ENCODE results near the gene LPIN1. TPM values are rescaled to one million over a fixed set of nuclear protein-coding genes. Genes with fewer than 3 reads are reported as not detected.

Gene LPIN1
- total RNA-seq, 1 donor from 2014 or later, result 43.0 TPM

DNA sequence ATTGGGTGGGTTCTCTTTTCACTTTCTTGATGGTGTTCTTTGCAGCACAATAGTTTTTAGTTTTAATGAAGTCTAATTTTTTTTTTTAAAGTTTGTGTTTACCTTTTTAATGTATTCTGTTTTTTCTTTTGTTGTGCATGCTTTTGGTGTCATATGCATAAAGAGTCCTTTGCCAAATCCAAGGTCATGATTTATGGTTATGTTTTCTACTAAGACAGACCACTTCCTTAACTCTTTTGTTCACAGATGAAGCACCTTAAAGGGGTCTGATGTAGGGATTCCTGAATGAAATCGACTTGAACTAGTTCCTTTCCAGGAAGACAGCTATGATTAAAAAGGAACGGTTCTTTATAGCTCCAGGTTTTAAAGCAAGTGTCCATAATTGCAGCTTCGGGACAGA, 23.1 kb downstream of the LPIN1 start:
- intact Hi-C loops (cut with micrococcal nuclease), result no loop called here
- DNase-seq, result no peak
- Histone ChIP-seq H3K4me3 (no peak overlapping the region), H3K9me3 (replicated peaks) (no peaks in the 10 kb centered on the region), H3K4me1 (peaks cover 29% of the 10 kb centered on the region), H3K27ac (replicated peaks) (no peak overlapping the region), H3K36me3 (peaks cover 85% of the 10 kb centered on the region), H3K27me3 (ENCODE audit: low read depth) (no peaks in the 10 kb centered on the region)
- TF ChIP-seq, protein P1, sequence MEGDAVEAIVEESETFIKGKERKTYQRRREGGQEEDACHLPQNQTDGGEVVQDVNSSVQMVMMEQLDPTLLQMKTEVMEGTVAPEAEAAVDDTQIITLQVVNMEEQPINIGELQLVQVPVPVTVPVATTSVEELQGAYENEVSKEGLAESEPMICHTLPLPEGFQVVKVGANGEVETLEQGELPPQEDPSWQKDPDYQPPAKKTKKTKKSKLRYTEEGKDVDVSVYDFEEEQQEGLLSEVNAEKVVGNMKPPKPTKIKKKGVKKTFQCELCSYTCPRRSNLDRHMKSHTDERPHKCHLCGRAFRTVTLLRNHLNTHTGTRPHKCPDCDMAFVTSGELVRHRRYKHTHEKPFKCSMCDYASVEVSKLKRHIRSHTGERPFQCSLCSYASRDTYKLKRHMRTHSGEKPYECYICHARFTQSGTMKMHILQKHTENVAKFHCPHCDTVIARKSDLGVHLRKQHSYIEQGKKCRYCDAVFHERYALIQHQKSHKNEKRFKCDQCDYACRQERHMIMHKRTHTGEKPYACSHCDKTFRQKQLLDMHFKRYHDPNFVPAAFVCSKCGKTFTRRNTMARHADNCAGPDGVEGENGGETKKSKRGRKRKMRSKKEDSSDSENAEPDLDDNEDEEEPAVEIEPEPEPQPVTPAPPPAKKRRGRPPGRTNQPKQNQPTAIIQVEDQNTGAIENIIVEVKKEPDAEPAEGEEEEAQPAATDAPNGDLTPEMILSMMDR (IDR thresholded peaks at IDR 0.05; ENCODE audit: borderline replicate concordance), result no peak

DNA sequence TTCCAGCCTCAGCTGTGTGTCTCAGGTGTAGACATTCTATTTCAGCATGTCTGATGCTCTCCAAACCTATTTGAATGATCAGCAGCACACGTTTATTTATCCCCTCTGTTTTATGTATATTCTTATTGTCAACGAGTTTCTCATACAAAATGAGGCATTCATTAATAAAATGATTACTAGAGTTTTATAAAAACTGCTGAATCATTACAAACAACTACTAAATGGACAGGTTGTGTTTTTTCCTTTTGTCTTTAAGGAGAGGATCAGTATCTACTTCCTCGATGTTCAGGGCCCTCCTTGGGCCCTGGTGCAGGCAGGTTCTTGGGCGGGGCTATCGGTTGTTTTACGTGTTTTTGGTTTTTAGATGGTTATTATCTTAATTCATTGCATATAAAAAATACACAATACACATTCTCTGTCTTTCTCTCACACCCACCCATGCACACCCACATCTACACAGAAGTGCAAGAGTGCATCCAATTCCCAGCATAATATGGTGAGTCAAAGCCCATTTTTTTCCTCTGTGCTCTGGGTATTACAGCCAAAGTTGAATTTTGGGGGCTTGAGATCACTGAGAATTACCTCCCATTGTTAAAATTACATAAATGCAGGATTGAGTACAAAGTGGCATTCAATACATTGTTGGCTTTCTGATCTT, 24.2 kb downstream of the LPIN1 start:
- TF ChIP-seq, protein P1 (IDR thresholded peaks at IDR 0.05; ENCODE audit: borderline replicate concordance), result no peak
- DNase-seq, result no peak
- intact Hi-C loops (cut with micrococcal nuclease), result no loop called here
- H3K27ac ChIP-seq (replicated peaks), result no peak overlapping the region
- H3K27me3 ChIP-seq (ENCODE audit: low read depth), result no peaks in the 10 kb centered on the region
- no peak overlapping the region for H3K4me3 ChIP-seq
- H3K4me1 ChIP-seq, result peaks cover 26% of the 10 kb centered on the region
- H3K9me3 ChIP-seq (replicated peaks), result no peaks in the 10 kb centered on the region
- peaks cover 88% of the 10 kb centered on the region for H3K36me3 ChIP-seq

DNA sequence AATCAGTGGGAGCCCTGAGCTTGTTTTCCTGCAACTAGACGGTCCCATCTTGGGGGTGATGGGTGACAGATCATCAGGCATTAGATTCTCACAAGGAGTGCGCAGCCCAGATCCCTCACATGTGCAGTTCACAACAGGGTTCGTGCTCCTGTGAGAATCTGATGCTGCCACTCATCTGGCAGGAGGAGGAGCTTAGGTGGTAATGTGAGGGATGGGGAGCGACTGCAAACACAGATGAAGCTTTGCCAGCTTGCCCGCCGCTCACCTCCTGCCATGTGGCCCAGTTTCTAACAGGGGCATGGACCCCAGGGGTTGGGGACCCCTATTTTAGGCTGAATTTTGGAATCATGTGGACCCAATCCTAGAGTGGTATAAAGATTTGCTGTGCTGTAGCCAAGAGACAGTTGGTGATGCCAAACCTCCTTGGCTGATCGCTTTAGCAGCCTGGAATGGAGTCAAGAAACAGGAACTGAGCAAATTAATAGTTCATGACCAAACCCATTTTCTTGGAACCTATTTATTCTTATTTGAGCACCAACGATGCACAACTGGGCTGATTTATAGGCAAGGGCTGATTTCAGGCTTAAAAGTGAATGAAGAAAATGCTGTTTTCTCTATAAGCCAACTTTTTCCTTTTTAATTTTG, 25.7 kb downstream of the LPIN1 start:
- H3K27ac ChIP-seq (replicated peaks), result no peak overlapping the region
- peaks cover 25% of the 10 kb centered on the region for H3K4me1 ChIP-seq
- DNase-seq, result no peak
- no peaks in the 10 kb centered on the region for H3K27me3 ChIP-seq (ENCODE audit: low read depth)
- H3K9me3 ChIP-seq (replicated peaks), result no peaks in the 10 kb centered on the region
- peaks cover 84% of the 10 kb centered on the region for H3K36me3 ChIP-seq
- no peak overlapping the region for H3K4me3 ChIP-seq
- intact Hi-C loops (cut with micrococcal nuclease), result no loop called here
- TF ChIP-seq, protein P1 (IDR thresholded peaks at IDR 0.05; ENCODE audit: borderline replicate concordance), result no peak

DNA sequence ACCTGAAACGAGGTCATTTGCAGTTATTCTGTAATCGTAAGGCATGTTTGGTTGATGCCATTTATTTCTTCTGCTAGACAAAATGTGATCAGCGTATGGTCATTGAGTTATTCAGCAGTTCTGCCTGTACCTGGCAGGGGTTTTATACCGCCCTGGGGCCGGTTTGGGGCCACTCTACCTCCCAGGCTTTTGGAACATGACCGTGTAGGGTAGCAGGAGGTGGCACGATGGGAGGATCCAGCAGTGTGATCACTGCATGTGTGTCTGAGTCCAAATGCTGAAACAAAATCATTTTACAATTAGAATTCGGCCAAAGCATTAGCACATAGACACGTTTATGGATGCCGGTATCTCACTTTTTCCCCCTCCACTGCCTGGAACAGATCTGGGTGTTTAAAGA, 26.7 kb downstream of the LPIN1 start:
- Histone ChIP-seq H3K27ac (replicated peaks) (no peak overlapping the region), H3K4me1 (peaks cover 27% of the 10 kb centered on the region), H3K36me3 (peaks cover 81% of the 10 kb centered on the region), H3K4me3 (no peak overlapping the region), H3K9me3 (replicated peaks) (no peaks in the 10 kb centered on the region), H3K27me3 (ENCODE audit: low read depth) (no peaks in the 10 kb centered on the region)
- TF ChIP-seq, protein P1 (IDR thresholded peaks at IDR 0.05; ENCODE audit: borderline replicate concordance), result no peak
- no peak for DNase-seq
- intact Hi-C loops (cut with micrococcal nuclease), result no loop called here

DNA sequence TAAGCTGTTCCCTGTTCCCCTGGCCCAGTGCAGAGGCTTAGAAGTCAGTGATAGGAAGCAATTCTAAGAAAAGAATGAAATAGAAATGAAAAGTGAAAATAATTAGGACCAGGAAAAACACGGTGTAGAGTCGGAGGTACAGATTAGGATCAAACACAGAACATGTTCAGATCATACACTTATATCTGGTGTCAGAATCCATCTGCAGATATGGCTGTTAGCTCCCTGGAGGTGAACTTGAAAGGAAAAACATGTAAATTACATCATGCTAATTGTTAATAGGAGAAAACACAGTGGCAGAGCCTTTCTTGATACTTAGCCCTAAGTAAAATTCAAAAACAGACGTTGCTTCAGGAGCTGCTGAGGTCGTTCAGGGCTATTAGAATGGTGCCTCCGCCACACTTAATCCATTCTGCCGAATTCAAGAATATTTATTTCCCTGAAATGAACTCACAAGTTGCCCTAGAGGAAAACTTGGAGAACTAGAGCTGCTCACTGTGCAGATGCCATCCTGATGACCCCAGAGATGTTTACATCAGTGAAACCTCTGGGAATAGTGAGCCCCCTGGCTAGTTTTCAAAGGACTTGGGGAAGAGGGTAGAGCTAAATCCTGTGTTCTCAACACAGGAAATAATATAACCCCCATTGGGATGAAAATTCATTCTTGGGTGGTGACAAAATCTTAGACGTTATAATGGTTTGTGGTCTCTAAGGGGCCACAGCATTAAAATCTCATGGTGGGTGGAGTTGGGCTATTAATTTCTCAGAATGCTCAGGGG, 27.5 kb downstream of the LPIN1 start:
- H3K36me3 ChIP-seq, result peaks cover 72% of the 10 kb centered on the region
- peaks cover 35% of the 10 kb centered on the region for H3K4me1 ChIP-seq

More for the DNA sequence above, 27.5 kb downstream of the LPIN1 start:
- no peak for DNase-seq
- TF ChIP-seq, protein P1 (IDR thresholded peaks at IDR 0.05; ENCODE audit: borderline replicate concordance), result no peak
- H3K9me3 ChIP-seq (replicated peaks), result no peaks in the 10 kb centered on the region
- intact Hi-C loops (cut with micrococcal nuclease), result no loop called here
- H3K27ac ChIP-seq (replicated peaks), result peak overlapping the region; percentile 46
- H3K4me3 ChIP-seq, result no peak overlapping the region
- no peaks in the 10 kb centered on the region for H3K27me3 ChIP-seq (ENCODE audit: low read depth)

All from left ventricle myocardium inferior (tissue), 1 donor.